RPMI7951 (cell line): ENCODE results near the gene KLRC1. TPM values are rescaled to one million over a fixed set of nuclear protein-coding genes. Genes with fewer than 3 reads are reported as not detected.
"Not testable (repeated sequence)": the region's sequence is repeated elsewhere in the genome, so short reads cannot be mapped to it uniquely, and the experiment has no call there.

Experiments
- DNase-seq: peaks from one replicate; pipeline ENCODE4 v3.0.0-alpha.2; 2012; ENCODE audit warnings: low read depth
- total RNA-seq: library from RNA; depleted of rRNA; stranded (reverse); fragments of >200 nt; shearing (Covaris generic); gene quantifications from 2 replicates; pipeline ENCODE4 v1.2.3, GENCODE V29; 2014; rRNA removed

Gene KLRC1
- total RNA-seq, 1 experiment from 2014 or later = not detected

GRCh38 chr12:10420334-10420733, 32.8 kb downstream of the KLRC1 start, which contains the start of gene KLRC3:
Gene KLRC3, minus strand, starts transcription at chr12:10420595. Its CDS starts 45 bp downstream, at chr12:10420550.
- peak; percentile 60 for DNase-seq

DNA sequence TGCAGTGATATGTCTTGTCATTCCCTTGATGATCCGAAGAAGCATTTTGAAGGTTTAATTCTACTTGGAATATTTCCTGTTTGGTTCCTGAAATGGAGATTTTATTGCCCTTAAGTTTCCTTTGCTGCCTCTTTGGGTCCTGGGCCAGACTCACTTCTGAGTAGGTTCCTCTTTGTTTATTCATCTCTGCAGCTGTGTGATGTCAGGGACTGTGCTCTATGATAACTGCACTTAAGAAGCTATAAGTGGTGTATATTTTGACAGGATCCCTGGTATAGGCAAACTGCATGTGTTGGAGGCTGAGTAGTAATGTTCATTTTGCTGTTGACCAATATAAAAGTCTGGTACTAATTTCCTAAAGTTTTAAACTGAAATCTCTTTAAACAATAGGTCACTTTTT, 43.8 kb downstream of the KLRC1 start, which contains the start of gene KLRC4:
KLRC4 (minus strand) TSS at position 366 of the 400 bp plus-strand sequence; CDS start at position 184, 182 bp downstream.
- DNase-seq = peak; percentile 50

DNA sequence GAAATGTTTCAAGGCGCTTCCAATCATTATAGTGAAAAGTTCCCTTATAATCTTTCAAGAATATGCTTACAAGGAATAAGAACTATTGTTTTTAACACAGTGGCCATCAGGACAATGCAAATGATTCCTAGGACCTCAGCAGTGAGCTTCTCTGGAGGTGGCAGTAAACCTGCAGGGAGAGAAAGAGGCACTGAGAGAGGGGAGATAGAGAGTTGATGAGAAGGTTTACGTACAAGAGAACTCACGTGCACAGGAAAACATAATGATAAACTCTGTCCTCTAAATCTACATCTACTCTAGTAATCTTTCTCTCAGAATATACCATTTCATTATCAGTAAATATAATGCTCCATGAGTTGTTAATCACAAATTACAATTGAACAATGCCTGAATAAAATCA, 44.3 kb downstream of the KLRC1 start:
- no peak for DNase-seq

GRCh38 chr12:10406725-10407124, 46.5 kb downstream of the KLRC1 start:
- no peak for DNase-seq

DNA sequence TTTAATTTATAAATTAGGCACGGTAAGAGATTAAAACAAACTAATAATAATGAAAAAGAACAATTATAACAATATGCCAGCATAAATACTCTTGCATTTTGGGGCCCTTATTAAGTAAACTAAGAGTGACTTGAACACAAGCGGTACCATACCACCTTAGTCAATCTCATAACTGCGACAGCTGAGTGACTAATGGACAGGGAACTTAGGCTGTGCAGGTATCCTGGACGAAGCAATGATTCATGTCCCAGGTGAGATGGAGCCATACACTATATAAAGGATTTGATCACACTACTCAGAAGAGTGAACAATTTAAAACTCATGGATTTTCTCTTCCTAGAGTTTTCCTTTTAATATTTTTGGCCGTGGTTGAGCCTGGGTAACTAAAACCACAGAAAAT, 47.9 kb downstream of the KLRC1 start:
- no peak for DNase-seq

DNA sequence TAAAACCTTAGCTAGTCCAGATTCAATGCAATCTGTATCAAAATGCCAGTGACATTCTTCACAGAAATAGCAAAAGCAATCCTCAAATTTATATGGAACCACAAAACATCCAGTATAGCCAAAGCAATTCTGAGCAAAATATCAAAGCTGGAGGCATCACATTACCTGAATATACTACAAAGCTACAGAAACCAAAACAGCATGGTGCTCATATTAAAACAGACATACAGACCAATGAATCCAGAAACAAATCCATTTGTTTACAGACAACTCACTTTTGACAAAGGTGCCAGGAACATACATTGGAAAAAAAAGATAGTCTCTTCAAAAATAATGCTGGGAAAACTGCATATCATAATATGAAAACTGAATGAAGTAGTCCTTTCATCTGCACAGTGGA, 48.4 kb downstream of the KLRC1 start:
- no peak for DNase-seq

- no peak for DNase-seq
Observed at GRCh38 chr12:10400829-10401228, 52.3 kb downstream of the KLRC1 start.

- no peak for DNase-seq
Observed at GRCh38 chr12:10398168-10398567, 55.0 kb downstream of the KLRC1 start.

GRCh38 chr12:10397296-10397695, 55.9 kb downstream of the KLRC1 start:
- DNase-seq = no peak

- DNase-seq = not testable (repeated sequence)
Observed at GRCh38 chr12:10396176-10396575, 57.0 kb downstream of the KLRC1 start.

Other genes starting within 250 kb of the KLRC1 start
- gene GABARAPL1, start 240.5 kb downstream of the KLRC1 start, total RNA-seq = 14.3 and 20.7 TPM in 2 replicates
- gene KLRD1, start 145.5 kb downstream of the KLRC1 start, total RNA-seq = under 0.01 TPM in 1 of 2 replicates, not detected in the other
- gene KLRK1, start 63.3 kb downstream of the KLRC1 start, total RNA-seq = not detected in 2 replicates
- 0.78 TPM in 1 of 2 replicates, not detected in the other for gene KLRC4, start 43.6 kb downstream of the KLRC1 start, total RNA-seq
- 3.8 and 4.6 TPM in 2 replicates for gene KLRC3, start 32.8 kb downstream of the KLRC1 start, total RNA-seq
- 10.5 and 17.4 TPM in 2 replicates for gene KLRC2, start 17.4 kb downstream of the KLRC1 start, total RNA-seq
- 0.29 and 0.36 TPM in 2 replicates for gene EIF2S3B, start 52.5 kb upstream of the KLRC1 start, total RNA-seq
- 53.4 and 69.1 TPM in 2 replicates for gene MAGOHB, start 160.2 kb upstream of the KLRC1 start, total RNA-seq
- gene STYK1, start 220.7 kb upstream of the KLRC1 start, total RNA-seq = 0.68 and 0.84 TPM in 2 replicates